ENCODE data around the gene RPS6KL1.
A peak's percentile ranks its signal among the peaks of the same experiment; 100 is the strongest.

The RPS6KL1 gene

DNA sequence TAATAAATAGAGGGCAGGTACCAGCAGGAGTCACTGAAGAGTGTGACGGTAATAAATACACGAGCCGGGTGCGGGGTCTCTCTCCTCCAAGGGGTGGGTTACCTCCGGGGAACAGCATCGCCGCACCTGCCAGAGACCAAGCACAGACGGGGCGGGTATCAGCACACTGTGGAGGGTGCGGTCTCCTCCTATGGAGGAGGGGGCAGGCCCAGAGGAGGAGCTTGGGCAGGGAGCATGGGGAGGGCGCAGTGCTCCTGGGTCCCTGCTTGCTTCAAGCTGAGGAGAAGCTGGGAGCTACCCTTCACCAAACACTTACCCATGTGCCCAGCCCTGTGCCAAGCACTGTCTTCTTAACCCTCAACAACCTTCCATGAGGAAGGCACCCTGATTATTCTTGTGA, 19.5 kb upstream of the RPS6KL1 start:
- no peaks in the 10 kb centered on the region for H3K4me1 ChIP-seq
- no peaks in the 10 kb centered on the region for H3K36me3 ChIP-seq (ENCODE audit: control insufficient read depth, insufficient read depth, low read length)
- H3K9me3 ChIP-seq (ENCODE audit: control insufficient read depth, low read length), result no peaks in the 10 kb centered on the region
- H3K9ac ChIP-seq, result no peak overlapping the region
- H3K27me3 ChIP-seq (ENCODE audit: control insufficient read depth, insufficient read depth, low read length), result no peaks in the 10 kb centered on the region
- no peaks in the 10 kb centered on the region for H3K79me2 ChIP-seq
- H3K27ac ChIP-seq, result no peak overlapping the region
- H3K4me2 ChIP-seq (ENCODE audit: low read length), result no peak overlapping the region
- H2AFZ ChIP-seq, result no peak overlapping the region
- TF ChIP-seq, protein P1, sequence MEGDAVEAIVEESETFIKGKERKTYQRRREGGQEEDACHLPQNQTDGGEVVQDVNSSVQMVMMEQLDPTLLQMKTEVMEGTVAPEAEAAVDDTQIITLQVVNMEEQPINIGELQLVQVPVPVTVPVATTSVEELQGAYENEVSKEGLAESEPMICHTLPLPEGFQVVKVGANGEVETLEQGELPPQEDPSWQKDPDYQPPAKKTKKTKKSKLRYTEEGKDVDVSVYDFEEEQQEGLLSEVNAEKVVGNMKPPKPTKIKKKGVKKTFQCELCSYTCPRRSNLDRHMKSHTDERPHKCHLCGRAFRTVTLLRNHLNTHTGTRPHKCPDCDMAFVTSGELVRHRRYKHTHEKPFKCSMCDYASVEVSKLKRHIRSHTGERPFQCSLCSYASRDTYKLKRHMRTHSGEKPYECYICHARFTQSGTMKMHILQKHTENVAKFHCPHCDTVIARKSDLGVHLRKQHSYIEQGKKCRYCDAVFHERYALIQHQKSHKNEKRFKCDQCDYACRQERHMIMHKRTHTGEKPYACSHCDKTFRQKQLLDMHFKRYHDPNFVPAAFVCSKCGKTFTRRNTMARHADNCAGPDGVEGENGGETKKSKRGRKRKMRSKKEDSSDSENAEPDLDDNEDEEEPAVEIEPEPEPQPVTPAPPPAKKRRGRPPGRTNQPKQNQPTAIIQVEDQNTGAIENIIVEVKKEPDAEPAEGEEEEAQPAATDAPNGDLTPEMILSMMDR (IDR thresholded peaks at IDR 0.05), result no peak
- H3K4me3 ChIP-seq (ENCODE audit: low read depth, low read length), result no peak overlapping the region

DNA sequence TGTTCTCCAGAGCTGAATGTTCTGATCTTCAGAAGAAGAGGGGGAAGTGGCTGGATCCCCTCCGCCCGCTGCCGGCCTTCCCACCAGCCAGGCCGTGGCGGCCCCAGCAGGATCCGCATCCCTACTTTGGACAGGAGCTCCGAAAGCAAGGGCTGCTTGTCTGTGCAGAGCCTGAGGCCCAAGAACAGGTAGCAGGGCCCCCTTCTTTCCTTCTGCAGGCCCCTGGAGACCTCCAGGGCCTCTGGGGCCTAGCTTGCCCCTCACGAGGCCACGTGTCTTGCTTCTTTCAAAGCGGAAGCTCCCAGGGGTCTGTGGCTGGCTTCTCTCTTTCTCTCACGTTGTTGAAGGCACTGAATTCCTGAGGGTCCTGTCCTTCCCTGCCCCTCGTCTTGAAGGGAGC, 19.1 kb upstream of the RPS6KL1 start:
- no peak overlapping the region for H3K4me2 ChIP-seq (ENCODE audit: low read length)
- H3K27me3 ChIP-seq (ENCODE audit: control insufficient read depth, insufficient read depth, low read length), result no peaks in the 10 kb centered on the region
- TF ChIP-seq, protein P1 (IDR thresholded peaks at IDR 0.05), result no peak
- H2AFZ ChIP-seq, result no peak overlapping the region
- H3K4me1 ChIP-seq, result no peaks in the 10 kb centered on the region
- no peaks in the 10 kb centered on the region for H3K36me3 ChIP-seq (ENCODE audit: control insufficient read depth, insufficient read depth, low read length)
- no peak overlapping the region for H3K9ac ChIP-seq
- H3K9me3 ChIP-seq (ENCODE audit: control insufficient read depth, low read length), result no peaks in the 10 kb centered on the region
- H3K27ac ChIP-seq, result peak overlapping the region; percentile 65
- H3K79me2 ChIP-seq, result no peaks in the 10 kb centered on the region
- no peak overlapping the region for H3K4me3 ChIP-seq (ENCODE audit: low read depth, low read length)

DNA sequence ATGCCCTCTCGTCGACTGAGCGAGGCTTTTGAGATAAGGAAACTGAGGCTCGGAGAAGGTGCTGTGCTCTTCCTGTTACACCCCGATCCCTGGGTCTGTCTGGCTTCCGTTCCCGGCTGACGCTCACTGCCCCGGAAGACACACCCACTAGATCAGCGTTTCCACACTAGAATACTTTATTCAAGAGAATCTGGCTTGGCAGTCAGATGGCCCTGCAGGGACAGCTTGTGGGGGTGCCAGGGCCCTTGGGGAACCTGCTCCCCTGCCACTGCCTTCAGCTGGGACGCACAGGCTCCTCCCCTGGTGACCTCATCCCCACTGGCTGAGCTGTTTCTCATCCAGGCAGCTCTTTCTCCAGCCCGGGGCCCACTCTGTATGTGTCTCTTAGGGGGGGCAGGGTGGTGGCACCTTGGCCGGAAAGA, 18.6 kb upstream of the RPS6KL1 start:
- Histone ChIP-seq H3K9ac (no peak overlapping the region), H3K79me2 (no peaks in the 10 kb centered on the region), H2AFZ (no peak overlapping the region), H3K4me3 (ENCODE audit: low read depth, low read length) (no peak overlapping the region), H3K9me3 (ENCODE audit: control insufficient read depth, low read length) (no peaks in the 10 kb centered on the region), H3K27me3 (ENCODE audit: control insufficient read depth, insufficient read depth, low read length) (no peaks in the 10 kb centered on the region), H3K4me2 (ENCODE audit: low read length) (no peak overlapping the region), H3K27ac (peak overlapping the region; percentile 65), H3K4me1 (no peaks in the 10 kb centered on the region), H3K36me3 (ENCODE audit: control insufficient read depth, insufficient read depth, low read length) (no peaks in the 10 kb centered on the region)
- TF ChIP-seq, protein P1 (IDR thresholded peaks at IDR 0.05), result no peak

DNA sequence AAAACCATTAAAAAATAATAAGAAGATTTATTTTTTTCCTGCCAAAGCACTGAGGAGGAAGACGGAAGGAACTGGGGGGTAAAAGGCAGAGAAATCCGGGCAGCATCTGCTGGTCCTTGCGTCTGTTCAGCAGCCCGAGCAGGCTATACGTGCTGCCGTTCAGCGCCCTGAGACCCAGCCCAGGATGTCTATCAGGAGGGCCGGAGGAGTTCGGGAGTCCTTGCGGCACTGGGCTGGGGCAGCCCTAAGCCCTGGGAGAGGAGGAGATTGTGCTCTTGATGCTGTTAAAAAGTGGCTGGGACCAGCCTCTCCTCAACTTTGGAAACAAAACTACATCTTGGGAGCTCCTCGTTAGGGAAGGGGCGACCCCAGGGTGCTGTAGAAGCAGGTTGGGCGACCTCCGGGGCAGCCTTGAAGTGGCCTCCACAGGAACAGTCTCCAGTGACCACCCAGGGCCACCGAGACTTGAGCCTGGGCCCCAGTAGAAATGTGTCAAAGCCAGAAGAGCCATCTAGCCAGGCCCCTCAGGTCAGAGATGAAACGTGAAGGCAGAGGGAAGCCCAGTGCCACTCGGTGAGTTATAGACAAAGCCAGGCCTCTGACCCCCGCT, 18.0 kb upstream of the RPS6KL1 start:
- no peaks in the 10 kb centered on the region for H3K4me1 ChIP-seq
- H3K79me2 ChIP-seq, result no peaks in the 10 kb centered on the region
- no peaks in the 10 kb centered on the region for H3K27me3 ChIP-seq (ENCODE audit: control insufficient read depth, insufficient read depth, low read length)
- no peaks in the 10 kb centered on the region for H3K36me3 ChIP-seq (ENCODE audit: control insufficient read depth, insufficient read depth, low read length)
- H3K4me2 ChIP-seq (ENCODE audit: low read length), result no peak overlapping the region
- H3K9ac ChIP-seq, result no peak overlapping the region
- TF ChIP-seq, protein P1 (IDR thresholded peaks at IDR 0.05), result no peak
- no peak overlapping the region for H2AFZ ChIP-seq
- H3K9me3 ChIP-seq (ENCODE audit: control insufficient read depth, low read length), result no peaks in the 10 kb centered on the region
- peak overlapping the region; percentile 65 for H3K27ac ChIP-seq
- no peak overlapping the region for H3K4me3 ChIP-seq (ENCODE audit: low read depth, low read length)
